ENCODE data around the gene PSMG4. TPM values are rescaled to one million over a fixed set of nuclear protein-coding genes. Genes with fewer than 3 reads are reported as not detected.

Gene PSMG4
- total and polyA plus RNA-seq, 9 of the 15 experiments (the other 6 are each of a cell fraction or from before 2014, with no cell fraction given), result 12.9 to 185 (median 52.0) TPM

DNA sequence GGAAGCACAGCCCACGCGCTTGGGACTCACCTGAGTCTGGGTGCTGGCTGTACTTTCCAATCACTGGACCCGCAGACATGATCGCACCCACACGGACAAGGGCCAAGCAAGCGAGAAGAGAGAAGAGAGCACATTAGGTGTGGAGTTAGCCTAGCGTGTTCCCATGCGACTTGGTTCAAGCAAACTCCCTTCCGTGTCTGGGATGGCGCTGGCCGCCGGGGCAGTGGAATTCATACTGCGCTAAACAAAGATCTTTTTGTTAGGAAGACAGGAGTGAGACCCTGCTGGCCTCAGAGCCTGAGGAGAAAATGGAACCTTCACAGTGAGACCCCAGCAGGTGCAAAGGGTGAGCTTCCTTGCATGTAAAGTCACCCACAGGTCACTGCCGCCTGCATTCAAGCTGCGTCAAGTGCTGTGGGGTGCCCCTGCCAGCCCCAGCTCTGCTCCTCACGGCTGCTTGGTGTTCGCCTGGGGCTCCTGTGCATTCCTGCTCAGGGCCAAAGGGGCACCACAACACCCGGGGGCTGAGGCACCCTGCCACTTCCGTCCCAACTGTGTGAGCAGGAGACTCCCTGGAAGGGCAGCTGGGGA lies 26.4 kb downstream of the PSMG4 start:
- Histone ChIP-seq H3K27ac (ENCODE audit: extremely low read depth, low read depth, low read length) (no peak overlapping the region), H4K20me1 (replicated peaks; ENCODE audit: control insufficient read depth, insufficient read depth, low read length) (peaks cover 26% of the 10 kb centered on the region; the same call in 1 of the 2 replicates), H3K36me3 (ENCODE audit: control insufficient read depth, insufficient read depth, low read length) (no peaks in the 10 kb centered on the region), H3K9me3 (replicated peaks; ENCODE audit: control insufficient read depth, insufficient read depth, low read depth, low read length) (no peaks in the 10 kb centered on the region), H3K4me3 (no peak overlapping the region), H3K9ac (ENCODE audit: insufficient read depth in 1 of 2, low read depth in 2 of 2, low read length in 2 of 2) (no peak overlapping the region), H2AFZ (ENCODE audit: low read depth, low read length) (no peak overlapping the region), H3K9me1 (ENCODE audit: control insufficient read depth, insufficient read depth, low read length) (peaks cover 7% of the 10 kb centered on the region), H3K27me3 (ENCODE audit: control insufficient read depth in 2 of 2, insufficient read depth in 2 of 2, low read length in 2 of 2) (no peaks in the 10 kb centered on the region), H3K4me2 (ENCODE audit: insufficient read depth, low read length) (no peak overlapping the region), H3K4me1 (replicated peaks in 1 of 2; ENCODE audit: control insufficient read depth in 2 of 2, insufficient read depth in 2 of 2, low read length in 2 of 2) (peaks cover 15 to 55% of the 10 kb centered on the region in 2 experiments), H3K79me2 (ENCODE audit: control insufficient read depth, insufficient read depth, low read length) (no peaks in the 10 kb centered on the region)
- BruUV-seq (replicated peaks), result no TSS peak
- ChIA-PET CTCF (ENCODE audit: low intra/inter-chr PET ratio) (no interaction called here), POLR2A (interaction anchor here (1.2 kb wide), 1 partner anchor 38 kb away, joined by 4 read pairs; no protein-coding TSS in a partner anchor)
- 88% methylated on average over 18 of the region's 19 CpGs for WGBS (ENCODE audit: insufficient coverage, low coverage, missing lambda C conversion rate)
- ATAC-seq, result no peak
- TF ChIP-seq XRCC5 (IDR thresholded peaks at IDR 0.05; ENCODE audit: low read depth, low read length) (no peak), ZNF77 (CRISPR knock-in tag; IDR thresholded peaks at IDR 0.05) (no peak), CBX3 (IDR thresholded peaks at IDR 0.05; ENCODE audit: borderline replicate concordance in 1 of 2, low read length in 2 of 2) (no peak), FOXK2 (conservative IDR thresholded peaks at IDR 0.05 in 1 of 2, IDR thresholded peaks at IDR 0.05 in 1 of 2; ENCODE audit: low read depth in 2 of 2) (no peak), MTA2 (IDR thresholded peaks at IDR 0.05; ENCODE audit: low read depth) (no peak), POLR2G (IDR thresholded peaks at IDR 0.05; ENCODE audit: low read depth, low read length) (peak; percentile 55), ZNF143 (CRISPR knock-in tag; IDR thresholded peaks at IDR 0.05) (0 out of 2 replicates have a peak, but pooled peaks have one; percentile 14), RBM15 (IDR thresholded peaks at IDR 0.05; ENCODE audit: insufficient read depth, low read length) (no peak), SIRT6 (IDR thresholded peaks at IDR 0.05; ENCODE audit: low read depth, low read length) (no peak), RBFOX2 (IDR thresholded peaks at IDR 0.05; ENCODE audit: low read depth, low read length) (no peak), ZNF12 (CRISPR knock-in tag; IDR thresholded peaks at IDR 0.05) (no peak)
- TF ChIP-seq, protein P1, sequence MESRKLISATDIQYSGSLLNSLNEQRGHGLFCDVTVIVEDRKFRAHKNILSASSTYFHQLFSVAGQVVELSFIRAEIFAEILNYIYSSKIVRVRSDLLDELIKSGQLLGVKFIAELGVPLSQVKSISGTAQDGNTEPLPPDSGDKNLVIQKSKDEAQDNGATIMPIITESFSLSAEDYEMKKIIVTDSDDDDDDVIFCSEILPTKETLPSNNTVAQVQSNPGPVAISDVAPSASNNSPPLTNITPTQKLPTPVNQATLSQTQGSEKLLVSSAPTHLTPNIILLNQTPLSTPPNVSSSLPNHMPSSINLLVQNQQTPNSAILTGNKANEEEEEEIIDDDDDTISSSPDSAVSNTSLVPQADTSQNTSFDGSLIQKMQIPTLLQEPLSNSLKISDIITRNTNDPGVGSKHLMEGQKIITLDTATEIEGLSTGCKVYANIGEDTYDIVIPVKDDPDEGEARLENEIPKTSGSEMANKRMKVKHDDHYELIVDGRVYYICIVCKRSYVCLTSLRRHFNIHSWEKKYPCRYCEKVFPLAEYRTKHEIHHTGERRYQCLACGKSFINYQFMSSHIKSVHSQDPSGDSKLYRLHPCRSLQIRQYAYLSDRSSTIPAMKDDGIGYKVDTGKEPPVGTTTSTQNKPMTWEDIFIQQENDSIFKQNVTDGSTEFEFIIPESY (CRISPR knock-in tag; IDR thresholded peaks at IDR 0.05), result peak; percentile 69; the same call in 1 of the 2 replicates
- TF ChIP-seq, protein P2, sequence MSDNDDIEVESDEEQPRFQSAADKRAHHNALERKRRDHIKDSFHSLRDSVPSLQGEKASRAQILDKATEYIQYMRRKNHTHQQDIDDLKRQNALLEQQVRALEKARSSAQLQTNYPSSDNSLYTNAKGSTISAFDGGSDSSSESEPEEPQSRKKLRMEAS (CRISPR knock-in tag; IDR thresholded peaks at IDR 0.05), result 0 out of 2 replicates have a peak, but pooled peaks have one; percentile 33
- TF ChIP-seq, protein P3, sequence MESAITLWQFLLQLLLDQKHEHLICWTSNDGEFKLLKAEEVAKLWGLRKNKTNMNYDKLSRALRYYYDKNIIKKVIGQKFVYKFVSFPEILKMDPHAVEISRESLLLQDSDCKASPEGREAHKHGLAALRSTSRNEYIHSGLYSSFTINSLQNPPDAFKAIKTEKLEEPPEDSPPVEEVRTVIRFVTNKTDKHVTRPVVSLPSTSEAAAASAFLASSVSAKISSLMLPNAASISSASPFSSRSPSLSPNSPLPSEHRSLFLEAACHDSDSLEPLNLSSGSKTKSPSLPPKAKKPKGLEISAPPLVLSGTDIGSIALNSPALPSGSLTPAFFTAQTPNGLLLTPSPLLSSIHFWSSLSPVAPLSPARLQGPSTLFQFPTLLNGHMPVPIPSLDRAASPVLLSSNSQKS (CRISPR knock-in tag; IDR thresholded peaks at IDR 0.05), result no peak
- TF ChIP-seq, protein P4, sequence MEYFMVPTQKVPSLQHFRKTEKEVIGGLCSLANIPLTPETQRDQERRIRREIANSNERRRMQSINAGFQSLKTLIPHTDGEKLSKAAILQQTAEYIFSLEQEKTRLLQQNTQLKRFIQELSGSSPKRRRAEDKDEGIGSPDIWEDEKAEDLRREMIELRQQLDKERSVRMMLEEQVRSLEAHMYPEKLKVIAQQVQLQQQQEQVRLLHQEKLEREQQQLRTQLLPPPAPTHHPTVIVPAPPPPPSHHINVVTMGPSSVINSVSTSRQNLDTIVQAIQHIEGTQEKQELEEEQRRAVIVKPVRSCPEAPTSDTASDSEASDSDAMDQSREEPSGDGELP (CRISPR knock-in tag; IDR thresholded peaks at IDR 0.05; ENCODE audit: borderline replicate concordance), result peak; percentile 19; the same call in 1 of the 2 replicates
- in situ Hi-C loops (cut with MboI) (loop anchor here (10.0 kb wide), 1 partner anchor 310 kb away; no protein-coding TSS in a partner anchor), intact Hi-C loops (cut with micrococcal nuclease) (loop anchor here (5.0 to 10.0 kb wide), 3 partner anchors 47 to 690 kb away; no protein-coding TSS in a partner anchor)
- no peak for DNase-seq (ENCODE audit: extremely low read depth in 1 of 4, low spot score in 3 of 4)
- FAIRE-seq, result no peak
